Ectodermal cell (in vitro differentiated cells): ENCODE data around the gene SPDYE16.
"Not testable (repeated sequence)": the region's sequence is repeated elsewhere in the genome, so short reads cannot be mapped to it uniquely, and the experiment has no call there.

Source experiments
- H3K27ac ChIP-seq: 2 replicates; pipeline ENCODE4 v1.7.0; 2013; ENCODE audit warnings: mild to moderate bottlenecking, low read depth, low read length; ENCODE audit not compliant: insufficient read depth, poor library complexity, severe bottlenecking
- H3K27me3 ChIP-seq: 2 replicates; pipeline ENCODE4 v1.7.0; 2013; ENCODE audit warnings: mild to moderate bottlenecking, low read length; ENCODE audit not compliant: insufficient read depth, control insufficient read depth, poor library complexity, severe bottlenecking
- H3K36me3 ChIP-seq: one replicate; pipeline ENCODE4 v1.7.0; 2013; ENCODE audit warnings: low read length; ENCODE audit not compliant: control insufficient read depth, insufficient read depth
- H3K4me1 ChIP-seq: one replicate; pipeline ENCODE4 v1.7.0; 2013; ENCODE audit warnings: low read length; ENCODE audit not compliant: control insufficient read depth, insufficient read depth
- H3K4me3 ChIP-seq: 2 replicates; pipeline ENCODE4 v1.7.0; 2013; ENCODE audit warnings: low read depth, low read length, control low read depth; ENCODE audit not compliant: insufficient read depth
- H3K9me3 ChIP-seq: 2 replicates; pipeline ENCODE4 v1.7.0; 2013; ENCODE audit warnings: mild to moderate bottlenecking, low read length, moderate library complexity; ENCODE audit not compliant: control insufficient read depth
- WGBS, 2 experiments: methylation state at CpG; one replicate each; pipeline ENCODE4 v1.1.7; 2013; ENCODE audit warnings: missing lambda C conversion rate in 2 of 2; 5-methylcytosine and 5-hydroxymethylcytosine counted together

SPDYE16 gene

GRCh38 chr7:76503244-76503643 is 39.9 kb downstream of the SPDYE16 start:
- not testable (repeated sequence) for H3K27ac ChIP-seq, H3K4me1 ChIP-seq, H3K27me3 ChIP-seq, H3K4me3 ChIP-seq, H3K9me3 ChIP-seq, H3K36me3 ChIP-seq
- WGBS, 2 experiments, result 96 to 97% methylated on average over 7 to 11 of the region's 12 CpGs

- not testable (repeated sequence) for H3K36me3 ChIP-seq
- 90% methylated on average over 15 of the region's 16 CpGs for WGBS, 2 experiments
Measured at GRCh38 chr7:76502836-76503235, 40.3 kb downstream of the SPDYE16 start.

GRCh38 chr7:76502224-76502623 is 40.9 kb downstream of the SPDYE16 start:
- not testable (repeated sequence) for H3K4me1 ChIP-seq, H3K9me3 ChIP-seq, H3K27ac ChIP-seq, H3K4me3 ChIP-seq, H3K36me3 ChIP-seq, H3K27me3 ChIP-seq
- 79 to 80% methylated on average over 11 to 12 of the region's 13 CpGs for WGBS, 2 experiments

More at GRCh38 chr7:76502836-76503235, 40.3 kb downstream of the SPDYE16 start:
- H3K4me1 ChIP-seq, H3K27me3 ChIP-seq, H3K4me3 ChIP-seq, H3K9me3 ChIP-seq, H3K27ac ChIP-seq: not testable (repeated sequence)

- WGBS, 2 experiments, result 92 to 93% methylated on average over 3 to 4 of the region's 19 CpGs
- not testable (repeated sequence) for H3K4me3 ChIP-seq, H3K27ac ChIP-seq, H3K9me3 ChIP-seq, H3K27me3 ChIP-seq, H3K4me1 ChIP-seq, H3K36me3 ChIP-seq
Measured at GRCh38 chr7:76499924-76500241, 43.2 kb downstream of the SPDYE16 start.

- H3K4me1 ChIP-seq, H3K27ac ChIP-seq, H3K27me3 ChIP-seq, H3K9me3 ChIP-seq, H3K4me3 ChIP-seq, H3K36me3 ChIP-seq: not testable (repeated sequence)
- WGBS, 2 experiments, result 88 to 97% methylated on average over 5 to 13 of the region's 28 CpGs
Measured at GRCh38 chr7:76499201-76499923, 43.7 kb downstream of the SPDYE16 start.

- H3K27me3 ChIP-seq, H3K4me3 ChIP-seq, H3K36me3 ChIP-seq, H3K9me3 ChIP-seq, H3K4me1 ChIP-seq, H3K27ac ChIP-seq: not testable (repeated sequence)
- 93 to 97% methylated on average over 7 to 9 of the region's 10 CpGs for WGBS, 2 experiments
Measured at GRCh38 chr7:76498583-76499200, 44.4 kb downstream of the SPDYE16 start.

- not testable (repeated sequence) for H3K9me3 ChIP-seq, H3K4me1 ChIP-seq, H3K27ac ChIP-seq, H3K27me3 ChIP-seq, H3K4me3 ChIP-seq, H3K36me3 ChIP-seq
- WGBS, 2 experiments, result 93 to 95% methylated on average over 8 to 13 of the region's 27 CpGs
Measured at GRCh38 chr7:76497918-76498582, 45.0 kb downstream of the SPDYE16 start.

- not testable (repeated sequence) for H3K27me3 ChIP-seq, H3K27ac ChIP-seq, H3K4me3 ChIP-seq, H3K4me1 ChIP-seq, H3K9me3 ChIP-seq, H3K36me3 ChIP-seq
- 93% methylated on average over 15 to 16 of the region's 16 CpGs for WGBS, 2 experiments
Measured at GRCh38 chr7:76495717-76496116, 47.4 kb downstream of the SPDYE16 start.

GRCh38 chr7:76492139-76492538 is 51.0 kb downstream of the SPDYE16 start:
- not testable (repeated sequence) for H3K4me3 ChIP-seq, H3K27ac ChIP-seq, H3K27me3 ChIP-seq, H3K36me3 ChIP-seq, H3K4me1 ChIP-seq, H3K9me3 ChIP-seq
- 98 to 100% methylated on average over 4 to 5 of the region's 10 CpGs for WGBS, 2 experiments

GRCh38 chr7:76487969-76488368 is 55.1 kb downstream of the SPDYE16 start:
- H3K9me3 ChIP-seq, H3K36me3 ChIP-seq, H3K4me1 ChIP-seq, H3K4me3 ChIP-seq, H3K27ac ChIP-seq, H3K27me3 ChIP-seq: not testable (repeated sequence)
- WGBS, 2 experiments, result 96 to 100% methylated on average over 2 to 3 of the region's 13 CpGs
